ENCODE measurements around the gene NLRC3. TPM values are rescaled to one million over a fixed set of nuclear protein-coding genes. Genes with fewer than 3 reads are reported as not detected.

The NLRC3 gene
- total and polyA plus RNA-seq, 4 donors: 0.35 to 2.2 (median 1.0) TPM

- TF ChIP-seq, protein P1, sequence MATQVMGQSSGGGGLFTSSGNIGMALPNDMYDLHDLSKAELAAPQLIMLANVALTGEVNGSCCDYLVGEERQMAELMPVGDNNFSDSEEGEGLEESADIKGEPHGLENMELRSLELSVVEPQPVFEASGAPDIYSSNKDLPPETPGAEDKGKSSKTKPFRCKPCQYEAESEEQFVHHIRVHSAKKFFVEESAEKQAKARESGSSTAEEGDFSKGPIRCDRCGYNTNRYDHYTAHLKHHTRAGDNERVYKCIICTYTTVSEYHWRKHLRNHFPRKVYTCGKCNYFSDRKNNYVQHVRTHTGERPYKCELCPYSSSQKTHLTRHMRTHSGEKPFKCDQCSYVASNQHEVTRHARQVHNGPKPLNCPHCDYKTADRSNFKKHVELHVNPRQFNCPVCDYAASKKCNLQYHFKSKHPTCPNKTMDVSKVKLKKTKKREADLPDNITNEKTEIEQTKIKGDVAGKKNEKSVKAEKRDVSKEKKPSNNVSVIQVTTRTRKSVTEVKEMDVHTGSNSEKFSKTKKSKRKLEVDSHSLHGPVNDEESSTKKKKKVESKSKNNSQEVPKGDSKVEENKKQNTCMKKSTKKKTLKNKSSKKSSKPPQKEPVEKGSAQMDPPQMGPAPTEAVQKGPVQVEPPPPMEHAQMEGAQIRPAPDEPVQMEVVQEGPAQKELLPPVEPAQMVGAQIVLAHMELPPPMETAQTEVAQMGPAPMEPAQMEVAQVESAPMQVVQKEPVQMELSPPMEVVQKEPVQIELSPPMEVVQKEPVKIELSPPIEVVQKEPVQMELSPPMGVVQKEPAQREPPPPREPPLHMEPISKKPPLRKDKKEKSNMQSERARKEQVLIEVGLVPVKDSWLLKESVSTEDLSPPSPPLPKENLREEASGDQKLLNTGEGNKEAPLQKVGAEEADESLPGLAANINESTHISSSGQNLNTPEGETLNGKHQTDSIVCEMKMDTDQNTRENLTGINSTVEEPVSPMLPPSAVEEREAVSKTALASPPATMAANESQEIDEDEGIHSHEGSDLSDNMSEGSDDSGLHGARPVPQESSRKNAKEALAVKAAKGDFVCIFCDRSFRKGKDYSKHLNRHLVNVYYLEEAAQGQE (IDR thresholded peaks at IDR 0.05): no peak
- TF ChIP-seq HNF4A (conservative IDR thresholded peaks at IDR 0.05) (no peak), HNF4G (IDR thresholded peaks at IDR 0.05) (no peak)
Measured at GRCh38 chr16:3519581-3519980, 57.6 kb downstream of the NLRC3 start (continued).

GRCh38 chr16:3518986-3519348 is 58.2 kb downstream of the NLRC3 start:
- no peak for TF ChIP-seq FOXA1 (IDR thresholded peaks at IDR 0.05)
- no peak for TF ChIP-seq HNF4G (IDR thresholded peaks at IDR 0.05)
- TF ChIP-seq NR2F2 (IDR thresholded peaks at IDR 0.05): no peak
- TF ChIP-seq, protein P2, sequence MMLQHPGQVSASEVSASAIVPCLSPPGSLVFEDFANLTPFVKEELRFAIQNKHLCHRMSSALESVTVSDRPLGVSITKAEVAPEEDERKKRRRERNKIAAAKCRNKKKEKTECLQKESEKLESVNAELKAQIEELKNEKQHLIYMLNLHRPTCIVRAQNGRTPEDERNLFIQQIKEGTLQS (IDR thresholded peaks at IDR 0.05): no peak
- no peak for TF ChIP-seq JUND (IDR thresholded peaks at IDR 0.05)
- no peak for TF ChIP-seq HNF4A (conservative IDR thresholded peaks at IDR 0.05)
- no peak for TF ChIP-seq YY1 (IDR thresholded peaks at IDR 0.05)
- TF ChIP-seq MAX (IDR thresholded peaks at IDR 0.05): no peak
- no peak for TF ChIP-seq CTCF (IDR thresholded peaks at IDR 0.05; ENCODE audit: low read depth, low read length, missing input control)
- no peak for TF ChIP-seq SP1 (IDR thresholded peaks at IDR 0.05)
- no peak for TF ChIP-seq TAF1 (conservative IDR thresholded peaks at IDR 0.05)
- TF ChIP-seq, protein P1 (IDR thresholded peaks at IDR 0.05): no peak
- TF ChIP-seq EGR1 (IDR thresholded peaks at IDR 0.05; ENCODE audit: low read depth in 2 of 2): no peak
- no peak for TF ChIP-seq RXRA (IDR thresholded peaks at IDR 0.05)
- TF ChIP-seq, protein P3, sequence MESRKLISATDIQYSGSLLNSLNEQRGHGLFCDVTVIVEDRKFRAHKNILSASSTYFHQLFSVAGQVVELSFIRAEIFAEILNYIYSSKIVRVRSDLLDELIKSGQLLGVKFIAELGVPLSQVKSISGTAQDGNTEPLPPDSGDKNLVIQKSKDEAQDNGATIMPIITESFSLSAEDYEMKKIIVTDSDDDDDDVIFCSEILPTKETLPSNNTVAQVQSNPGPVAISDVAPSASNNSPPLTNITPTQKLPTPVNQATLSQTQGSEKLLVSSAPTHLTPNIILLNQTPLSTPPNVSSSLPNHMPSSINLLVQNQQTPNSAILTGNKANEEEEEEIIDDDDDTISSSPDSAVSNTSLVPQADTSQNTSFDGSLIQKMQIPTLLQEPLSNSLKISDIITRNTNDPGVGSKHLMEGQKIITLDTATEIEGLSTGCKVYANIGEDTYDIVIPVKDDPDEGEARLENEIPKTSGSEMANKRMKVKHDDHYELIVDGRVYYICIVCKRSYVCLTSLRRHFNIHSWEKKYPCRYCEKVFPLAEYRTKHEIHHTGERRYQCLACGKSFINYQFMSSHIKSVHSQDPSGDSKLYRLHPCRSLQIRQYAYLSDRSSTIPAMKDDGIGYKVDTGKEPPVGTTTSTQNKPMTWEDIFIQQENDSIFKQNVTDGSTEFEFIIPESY (IDR thresholded peaks at IDR 0.05): no peak
- no peak for TF ChIP-seq FOXA2 (IDR thresholded peaks at IDR 0.05)
- H3K4me3 ChIP-seq (ENCODE audit: low read depth in 1 of 3, low read length in 3 of 3): no peak overlapping the region
- peaks cover 4 to 45% (median 19%) of the 10 kb centered on the region in 4 donors for H3K36me3 ChIP-seq (ENCODE audit: control insufficient read depth in 4 of 4, insufficient read depth in 3 of 4, low read depth in 1 of 4, low read length in 3 of 4)
- no peaks in the 10 kb centered on the region for H3K9me3 ChIP-seq (ENCODE audit: control insufficient read depth in 4 of 4, low read length in 3 of 4)
- peaks cover 0 to 4% (median 0%) of the 10 kb centered on the region in 4 donors for H3K4me1 ChIP-seq (ENCODE audit: control insufficient read depth in 4 of 4, insufficient read depth in 4 of 4, low read length in 3 of 4)
- H3K27ac ChIP-seq (ENCODE audit: low read depth in 1 of 2, low read length in 2 of 2): no peak overlapping the region
- DNase-seq (ENCODE audit: low spot score): no peak
- H3K27me3 ChIP-seq (ENCODE audit: control insufficient read depth in 4 of 4, insufficient read depth in 4 of 4, low read length in 3 of 4): no peaks in the 10 kb centered on the region
- WGBS: 98% methylated on average over 8 of the region's 8 CpGs
- H3K9ac ChIP-seq (ENCODE audit: low read depth in 1 of 2, low read length in 2 of 2): no peak overlapping the region
